Suprapubic skin (tissue), 4 donors: ENCODE results near the gene LRRC25. TPM values are rescaled to one million over a fixed set of nuclear protein-coding genes. Genes with fewer than 3 reads are reported as not detected.
"Not testable (repeated sequence)": the region's sequence is repeated elsewhere in the genome, so short reads cannot be mapped to it uniquely, and the experiment has no call there.

Experiments
- DNase-seq, 2 donors: peaks; one replicate each; pipeline ENCODE4 v3.0.0-alpha.2; 2019; ENCODE audit warnings: low spot score in 2 of 2
- H3K27ac ChIP-seq: fragments of 200-600 bp; sonication (generic); one replicate; pipeline ENCODE4 v1.5.1; 2019
- H3K27me3 ChIP-seq: fragments of 200-600 bp; sonication (generic); one replicate; pipeline ENCODE4 v1.5.1; 2019
- H3K36me3 ChIP-seq: fragments of 200-600 bp; sonication (generic); one replicate; pipeline ENCODE4 v1.5.1; 2019
- H3K4me1 ChIP-seq: fragments of 200-600 bp; sonication (generic); one replicate; pipeline ENCODE4 v1.5.1; 2019
- H3K4me3 ChIP-seq: fragments of 200-600 bp; sonication (generic); one replicate; pipeline ENCODE4 v1.5.1; 2019; ENCODE audit warnings: mild to moderate bottlenecking
- H3K9me3 ChIP-seq: fragments of 200-600 bp; sonication (generic); one replicate; pipeline ENCODE4 v1.5.1; 2019
- EP300 ChIP-seq: sonication (generic); formaldehyde crosslinking; IDR thresholded peaks from one replicate; pipeline ENCODE4 v1.6.1; 2017; ENCODE audit warnings: antibody characterized with exemption
- POLR2A ChIP-seq, 2 donors: fragments of 450-650 bp; IDR thresholded peaks; one replicate each; pipeline ENCODE4 v1.6.1; 2017; ENCODE audit warnings: antibody characterized with exemption in 2 of 2, mild to moderate bottlenecking in 2 of 2, moderate library complexity in 2 of 2
- POLR2AphosphoS5 ChIP-seq, 3 donors: sonication (generic); formaldehyde crosslinking; IDR thresholded peaks; one replicate each; pipeline ENCODE4 v1.6.1; 2017; ENCODE audit warnings: antibody characterized with exemption in 3 of 3
- WGBS: methylation state at CpG from one replicate; pipeline ENCODE4 v1.1.5; 2018; 5-methylcytosine and 5-hydroxymethylcytosine counted together
- total RNA-seq, 4 donors: library from RNA; depleted of rRNA; stranded (reverse); fragments of >200 nt; gene quantifications; one replicate each; pipeline ENCODE4 v1.1.0, GENCODE V29; 2016
- TF ChIP-seq, protein P1 (sequence below), 2 donors: fragments of 200-600 bp in 1 of 2; fragments of 450-650 bp in 1 of 2; sonication (generic) in 1 of 2; IDR thresholded peaks; one replicate each; pipeline ENCODE4 v1.5.1; 2016 to 2019; ENCODE audit warnings: antibody characterized with exemption in 2 of 2, mild to moderate bottlenecking in 1 of 2, moderate library complexity in 1 of 2

LRRC25 gene
- total RNA-seq, 4 donors from 2014 or later, result 0.59 to 0.79 (median 0.73) TPM; not detected in 1

- H3K4me1 ChIP-seq, result peaks cover 11% of the 10 kb centered on the region
- no peak overlapping the region for H3K4me3 ChIP-seq
- H3K9me3 ChIP-seq, result no peaks in the 10 kb centered on the region
- TF ChIP-seq EP300 (no peak), POLR2A (IDR thresholded peaks at IDR 0.05) (no peak), POLR2AphosphoS5 (IDR thresholded peaks at IDR 0.05) (no peak)
- TF ChIP-seq, protein P1, sequence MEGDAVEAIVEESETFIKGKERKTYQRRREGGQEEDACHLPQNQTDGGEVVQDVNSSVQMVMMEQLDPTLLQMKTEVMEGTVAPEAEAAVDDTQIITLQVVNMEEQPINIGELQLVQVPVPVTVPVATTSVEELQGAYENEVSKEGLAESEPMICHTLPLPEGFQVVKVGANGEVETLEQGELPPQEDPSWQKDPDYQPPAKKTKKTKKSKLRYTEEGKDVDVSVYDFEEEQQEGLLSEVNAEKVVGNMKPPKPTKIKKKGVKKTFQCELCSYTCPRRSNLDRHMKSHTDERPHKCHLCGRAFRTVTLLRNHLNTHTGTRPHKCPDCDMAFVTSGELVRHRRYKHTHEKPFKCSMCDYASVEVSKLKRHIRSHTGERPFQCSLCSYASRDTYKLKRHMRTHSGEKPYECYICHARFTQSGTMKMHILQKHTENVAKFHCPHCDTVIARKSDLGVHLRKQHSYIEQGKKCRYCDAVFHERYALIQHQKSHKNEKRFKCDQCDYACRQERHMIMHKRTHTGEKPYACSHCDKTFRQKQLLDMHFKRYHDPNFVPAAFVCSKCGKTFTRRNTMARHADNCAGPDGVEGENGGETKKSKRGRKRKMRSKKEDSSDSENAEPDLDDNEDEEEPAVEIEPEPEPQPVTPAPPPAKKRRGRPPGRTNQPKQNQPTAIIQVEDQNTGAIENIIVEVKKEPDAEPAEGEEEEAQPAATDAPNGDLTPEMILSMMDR (IDR thresholded peaks at IDR 0.05), result no peak
- H3K27ac ChIP-seq, result no peak overlapping the region
- H3K36me3 ChIP-seq, result peaks cover 11% of the 10 kb centered on the region
- no peak for DNase-seq
- H3K27me3 ChIP-seq, result no peaks in the 10 kb centered on the region
- 91% methylated on average over 15 of the region's 17 CpGs for WGBS
Observed at GRCh38 chr19:18362934-18363542, 34.4 kb downstream of the LRRC25 start.

DNA sequence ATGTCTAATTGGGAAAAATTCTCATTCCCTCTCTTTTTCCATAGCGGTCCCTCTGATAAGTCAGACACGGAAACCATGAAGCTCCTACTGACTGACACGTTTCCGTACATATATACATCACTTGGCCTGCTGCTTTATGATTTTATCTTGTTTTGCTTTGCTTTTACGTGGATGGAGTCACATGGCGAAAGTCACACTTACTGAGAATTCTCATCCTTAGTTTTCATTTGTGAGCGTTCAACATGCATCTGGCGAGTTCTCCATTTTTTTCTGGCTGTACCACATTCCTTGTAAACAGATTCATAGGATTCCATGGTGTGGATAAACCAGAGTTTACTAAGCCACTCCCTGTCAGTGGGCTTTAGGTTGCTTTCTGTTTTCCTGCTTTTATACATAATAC, 35.8 kb downstream of the LRRC25 start:
- 96% methylated on average over 8 of the region's 8 CpGs for WGBS
- Histone ChIP-seq H3K9me3 (no peaks in the 10 kb centered on the region), H3K27me3 (no peaks in the 10 kb centered on the region), H3K4me1 (peaks cover 11% of the 10 kb centered on the region), H3K36me3 (peaks cover 25% of the 10 kb centered on the region), H3K4me3 (no peak overlapping the region), H3K27ac (no peak overlapping the region)
- no peak for DNase-seq
- TF ChIP-seq POLR2A (IDR thresholded peaks at IDR 0.05) (no peak), EP300 (no peak), POLR2AphosphoS5 (IDR thresholded peaks at IDR 0.05) (no peak)
- TF ChIP-seq, protein P1 (IDR thresholded peaks at IDR 0.05), result no peak

DNA sequence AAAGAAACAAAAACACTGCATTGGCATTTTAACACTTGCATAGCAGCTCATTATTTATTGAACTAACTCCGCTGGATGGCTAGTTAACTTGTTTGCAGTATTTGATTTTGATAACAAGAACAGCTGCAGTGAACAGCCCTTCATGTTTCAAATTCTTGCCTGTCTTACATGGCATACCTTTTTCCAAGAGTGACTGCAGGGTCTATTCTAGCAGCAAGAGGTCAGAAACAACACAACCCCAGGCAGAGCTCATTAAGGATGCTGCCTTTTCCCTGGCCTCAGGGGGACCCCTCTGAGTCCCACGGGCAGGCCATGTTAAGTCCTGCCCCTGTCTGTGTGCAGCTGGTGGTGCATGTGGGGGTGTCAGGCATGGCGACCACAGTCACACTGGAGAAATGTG, 40.4 kb downstream of the LRRC25 start:
- Histone ChIP-seq H3K4me3 (no peak overlapping the region), H3K36me3 (peaks cover 33% of the 10 kb centered on the region), H3K4me1 (no peaks in the 10 kb centered on the region), H3K27me3 (no peaks in the 10 kb centered on the region), H3K9me3 (no peaks in the 10 kb centered on the region), H3K27ac (no peak overlapping the region)
- DNase-seq, result no peak
- 95% methylated on average over 3 of the region's 3 CpGs for WGBS
- TF ChIP-seq, protein P1 (IDR thresholded peaks at IDR 0.05), result no peak
- TF ChIP-seq POLR2AphosphoS5 (IDR thresholded peaks at IDR 0.05), result no peak
- no peak for TF ChIP-seq POLR2A (IDR thresholded peaks at IDR 0.05)
- TF ChIP-seq EP300, result no peak

DNA sequence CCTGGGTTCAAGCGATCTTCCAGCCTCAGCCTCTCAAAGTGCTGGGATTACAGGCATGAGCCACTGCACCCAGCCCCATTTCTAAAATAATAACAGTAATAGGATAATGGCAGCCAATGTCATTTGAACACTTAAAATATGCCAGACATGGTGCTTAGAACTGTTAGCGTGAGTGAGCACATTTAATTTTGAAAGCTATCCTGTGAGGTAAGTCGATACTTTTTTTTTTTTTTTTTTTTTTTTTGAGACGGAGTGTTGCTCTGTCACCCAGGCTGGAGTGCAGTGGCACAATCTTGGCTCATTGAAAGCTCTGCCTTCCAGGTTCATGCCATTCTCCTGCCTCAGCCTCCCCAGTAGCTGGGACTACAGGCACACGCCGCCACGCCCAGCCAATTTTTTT, 42.7 kb downstream of the LRRC25 start:
- not testable (repeated sequence) for H3K27ac ChIP-seq, H3K4me3 ChIP-seq, H3K27me3 ChIP-seq, DNase-seq, H3K4me1 ChIP-seq, H3K9me3 ChIP-seq
- peaks cover 30% of the 10 kb centered on the region for H3K36me3 ChIP-seq
- WGBS, result 93% methylated on average over 7 of the region's 7 CpGs

DNA sequence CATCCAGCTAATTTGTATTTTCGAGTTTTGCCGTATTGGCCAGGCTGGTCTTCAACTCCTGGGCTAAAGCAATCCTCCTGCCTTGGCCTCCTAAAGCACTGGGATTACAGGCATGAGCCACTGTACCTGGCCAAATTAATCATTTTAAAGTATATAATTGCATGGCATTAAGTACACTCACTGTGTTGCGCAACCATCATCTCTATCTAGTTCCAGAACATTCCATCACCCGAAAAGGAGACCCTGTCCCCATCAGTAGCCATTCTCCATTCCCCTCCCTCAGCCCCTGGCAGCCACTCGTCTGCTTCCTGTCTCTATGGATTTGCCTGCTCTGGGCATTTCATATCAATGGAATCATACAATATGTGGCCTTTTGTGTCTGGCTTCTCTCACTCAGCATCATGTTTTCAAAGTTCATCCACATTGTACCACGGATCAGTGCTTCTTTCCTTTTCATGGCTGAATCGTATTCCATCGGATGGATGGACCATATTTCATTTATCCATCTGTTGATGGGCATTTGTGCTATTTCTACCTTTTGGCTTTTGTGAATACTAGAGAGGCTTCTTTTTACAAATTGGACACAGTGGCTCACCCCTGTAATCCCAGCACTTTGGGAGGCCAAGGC, 43.9 kb downstream of the LRRC25 start:
- H3K27me3 ChIP-seq, result no peaks in the 10 kb centered on the region
- WGBS, result 93% methylated on average over 8 of the region's 8 CpGs
- no peaks in the 10 kb centered on the region for H3K4me1 ChIP-seq
- TF ChIP-seq POLR2AphosphoS5 (IDR thresholded peaks at IDR 0.05) (no peak), POLR2A (IDR thresholded peaks at IDR 0.05) (no peak), EP300 (no peak)
- TF ChIP-seq, protein P1 (IDR thresholded peaks at IDR 0.05), result no peak
- no peak for DNase-seq
- H3K4me3 ChIP-seq, result no peak overlapping the region
- H3K36me3 ChIP-seq, result peaks cover 22% of the 10 kb centered on the region
- H3K27ac ChIP-seq, result no peak overlapping the region
- H3K9me3 ChIP-seq, result no peaks in the 10 kb centered on the region
